Measurements from ENCODE around the gene RRAD. TPM values are rescaled to one million over a fixed set of nuclear protein-coding genes. Genes with fewer than 3 reads are reported as not detected.
A peak's percentile ranks its signal among the peaks of the same experiment; 100 is the strongest.

The RRAD gene
- total RNA-seq, 1 donor from 2014 or later: 12.1 TPM

DNA sequence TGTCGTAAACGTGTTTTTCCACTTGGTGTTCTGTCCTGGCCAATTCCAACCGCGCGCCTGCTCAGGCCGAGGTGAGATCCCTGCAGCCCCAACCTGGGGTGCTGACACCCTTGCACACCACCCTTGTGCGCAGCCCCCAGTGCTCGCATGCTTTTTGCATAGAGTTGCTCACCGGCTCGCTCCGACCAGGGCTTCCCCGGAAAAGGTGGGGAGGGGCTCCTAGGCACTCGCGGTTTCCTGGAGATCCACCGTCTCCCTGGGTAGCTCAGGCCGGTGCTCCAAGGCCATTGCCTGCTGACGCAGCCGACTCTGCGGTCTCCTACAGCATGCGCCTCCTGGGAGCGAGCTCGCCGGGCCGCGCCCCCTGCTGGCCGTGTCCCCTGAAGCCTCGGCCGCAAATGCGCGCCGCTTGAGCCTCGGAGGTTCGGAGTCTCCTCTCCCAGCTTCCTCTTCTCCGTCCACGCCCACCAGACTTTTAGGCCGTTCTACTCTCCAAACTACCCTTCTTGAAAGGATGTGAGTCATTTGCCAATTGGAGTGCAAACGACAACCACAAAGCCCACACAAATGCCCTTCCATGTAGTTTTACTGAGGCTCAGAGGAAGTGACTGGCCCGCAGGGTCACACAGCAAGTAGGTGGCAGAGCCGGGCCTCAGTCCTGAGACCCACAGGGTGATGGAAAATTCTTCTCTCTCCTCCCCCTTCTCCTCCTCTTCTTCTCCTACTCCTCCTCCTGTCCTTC lies 52.2 kb downstream of the RRAD start:
- Histone ChIP-seq H3K9me3 (ENCODE audit: insufficient read depth, low read depth, low read length) (no peaks in the 10 kb centered on the region), H3K36me3 (ENCODE audit: insufficient read depth, low read length) (no peaks in the 10 kb centered on the region), H3K4me1 (ENCODE audit: insufficient read depth, low read length) (peaks cover 23% of the 10 kb centered on the region), H3K27me3 (ENCODE audit: insufficient read depth, low read length) (no peaks in the 10 kb centered on the region), H4K20me1 (ENCODE audit: insufficient read depth, low read length) (no peaks in the 10 kb centered on the region), H3K4me2 (ENCODE audit: low read length) (peak overlapping the region; percentile 86), H3K79me2 (ENCODE audit: insufficient read depth, low read length) (no peaks in the 10 kb centered on the region), H3K4me3 (ENCODE audit: insufficient read depth, low read depth, low read length) (peak overlapping the region; percentile 41), H3K27ac (ENCODE audit: low read depth, low read length) (no peak overlapping the region), H3K9ac (ENCODE audit: low read length) (peak overlapping the region; percentile 17), H2AFZ (ENCODE audit: low read depth, low read length) (peak overlapping the region; percentile 80)
- TF ChIP-seq EZH2 (IDR thresholded peaks at IDR 0.05; ENCODE audit: insufficient read depth, low read length): no peak
- TF ChIP-seq, protein P1, sequence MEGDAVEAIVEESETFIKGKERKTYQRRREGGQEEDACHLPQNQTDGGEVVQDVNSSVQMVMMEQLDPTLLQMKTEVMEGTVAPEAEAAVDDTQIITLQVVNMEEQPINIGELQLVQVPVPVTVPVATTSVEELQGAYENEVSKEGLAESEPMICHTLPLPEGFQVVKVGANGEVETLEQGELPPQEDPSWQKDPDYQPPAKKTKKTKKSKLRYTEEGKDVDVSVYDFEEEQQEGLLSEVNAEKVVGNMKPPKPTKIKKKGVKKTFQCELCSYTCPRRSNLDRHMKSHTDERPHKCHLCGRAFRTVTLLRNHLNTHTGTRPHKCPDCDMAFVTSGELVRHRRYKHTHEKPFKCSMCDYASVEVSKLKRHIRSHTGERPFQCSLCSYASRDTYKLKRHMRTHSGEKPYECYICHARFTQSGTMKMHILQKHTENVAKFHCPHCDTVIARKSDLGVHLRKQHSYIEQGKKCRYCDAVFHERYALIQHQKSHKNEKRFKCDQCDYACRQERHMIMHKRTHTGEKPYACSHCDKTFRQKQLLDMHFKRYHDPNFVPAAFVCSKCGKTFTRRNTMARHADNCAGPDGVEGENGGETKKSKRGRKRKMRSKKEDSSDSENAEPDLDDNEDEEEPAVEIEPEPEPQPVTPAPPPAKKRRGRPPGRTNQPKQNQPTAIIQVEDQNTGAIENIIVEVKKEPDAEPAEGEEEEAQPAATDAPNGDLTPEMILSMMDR (IDR thresholded peaks at IDR 0.05; ENCODE audit: insufficient read depth, low read depth, low read length): peak; percentile 89
- peak; percentile 99 for DNase-seq (ENCODE audit: low read depth)
- H3K36me3 Mint-ChIP-seq (ENCODE audit: low read depth, unreplicated experiment): no peaks in the 10 kb centered on the region
- no peaks in the 10 kb centered on the region for H3K9me3 Mint-ChIP-seq (ENCODE audit: unreplicated experiment)
- H3K27ac Mint-ChIP-seq (ENCODE audit: unreplicated experiment): peak overlapping the region; percentile 67
- peaks cover 3% of the 10 kb centered on the region for H3K27me3 Mint-ChIP-seq (ENCODE audit: low read depth, unreplicated experiment)
- H3K4me3 Mint-ChIP-seq (ENCODE audit: unreplicated experiment): peak overlapping the region; percentile 74
- FAIRE-seq: peak; percentile 79
- H3K4me1 Mint-ChIP-seq (ENCODE audit: low read depth, unreplicated experiment): peaks cover 18% of the 10 kb centered on the region

DNA sequence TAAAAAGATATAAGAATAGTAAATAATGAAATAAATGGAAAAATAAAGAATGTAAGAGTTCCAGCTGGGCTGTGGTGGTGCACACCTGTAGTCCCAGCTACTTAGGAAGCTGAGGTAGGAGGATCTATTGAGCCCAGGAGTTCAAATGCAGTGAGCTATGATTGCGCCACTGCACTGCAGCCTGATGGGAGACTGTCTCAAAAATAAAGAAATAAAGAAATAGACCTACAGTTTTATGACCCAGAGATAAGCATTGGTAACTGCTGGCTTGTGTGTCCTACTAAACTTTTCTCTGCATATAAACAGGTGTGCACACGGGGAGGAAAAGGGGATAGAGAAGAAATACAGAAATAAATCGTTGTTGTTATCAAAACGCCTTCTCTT lies 52.8 kb downstream of the RRAD start:
- Histone ChIP-seq H3K4me3 (ENCODE audit: insufficient read depth, low read depth, low read length) (peak overlapping the region; percentile 41), H3K4me1 (ENCODE audit: insufficient read depth, low read length) (peaks cover 23% of the 10 kb centered on the region)

More for the DNA sequence above, 52.8 kb downstream of the RRAD start:
- Histone ChIP-seq H3K79me2 (ENCODE audit: insufficient read depth, low read length) (no peaks in the 10 kb centered on the region), H2AFZ (ENCODE audit: low read depth, low read length) (no peak overlapping the region), H3K36me3 (ENCODE audit: insufficient read depth, low read length) (no peaks in the 10 kb centered on the region), H3K27me3 (ENCODE audit: insufficient read depth, low read length) (no peaks in the 10 kb centered on the region), H3K9me3 (ENCODE audit: insufficient read depth, low read depth, low read length) (no peaks in the 10 kb centered on the region), H3K9ac (ENCODE audit: low read length) (peak overlapping the region; percentile 17), H3K27ac (ENCODE audit: low read depth, low read length) (no peak overlapping the region), H3K4me2 (ENCODE audit: low read length) (peak overlapping the region; percentile 86), H4K20me1 (ENCODE audit: insufficient read depth, low read length) (no peaks in the 10 kb centered on the region)
- no peaks in the 10 kb centered on the region for H3K9me3 Mint-ChIP-seq (ENCODE audit: unreplicated experiment)
- no peaks in the 10 kb centered on the region for H3K36me3 Mint-ChIP-seq (ENCODE audit: low read depth, unreplicated experiment)
- FAIRE-seq (no peak), DNase-seq (ENCODE audit: low read depth) (no peak)
- peak overlapping the region; percentile 74 for H3K4me3 Mint-ChIP-seq (ENCODE audit: unreplicated experiment)
- peak overlapping the region; percentile 67 for H3K27ac Mint-ChIP-seq (ENCODE audit: unreplicated experiment)
- H3K27me3 Mint-ChIP-seq (ENCODE audit: low read depth, unreplicated experiment): peaks cover 3% of the 10 kb centered on the region
- TF ChIP-seq, protein P1 (IDR thresholded peaks at IDR 0.05; ENCODE audit: insufficient read depth, low read depth, low read length): no peak
- no peak for TF ChIP-seq EZH2 (IDR thresholded peaks at IDR 0.05; ENCODE audit: insufficient read depth, low read length)
- H3K4me1 Mint-ChIP-seq (ENCODE audit: low read depth, unreplicated experiment): peaks cover 14% of the 10 kb centered on the region

Data from astrocyte (in vitro differentiated cells and primary cell).